ENCODE results near the gene MYBPHL.

- no peak for TF ChIP-seq CTCF (IDR thresholded peaks at IDR 0.05)
- no peak for TF ChIP-seq POLR2A (IDR thresholded peaks at IDR 0.05)
- TF ChIP-seq EP300 (IDR thresholded peaks at IDR 0.05) = peak in 1 of 2 donors; percentile 65
These were observed 7.9 kb downstream of the MYBPHL start for GRCh38 chr1:109298666-109299557.
